GM12891 (cell line): ENCODE data around the gene FCRLB.

ENCODE experiments used
- DNase-seq: peaks from one replicate; pipeline ENCODE4 v3.0.0; 2011; ENCODE audit warnings: low spot score; ENCODE audit not compliant: insufficient read length
- FAIRE-seq: peaks from 2 replicates; lab custom pipeline; 2011; peaks lifted over from hg19 to GRCh38; lab: Jason Lieb, UNC
- PAX5 ChIP-seq: IDR thresholded peaks from 2 replicates; pipeline ENCODE4 v1.6.1; 2011; ENCODE audit warnings: low read length, moderate library complexity, mild to moderate bottlenecking; ENCODE audit not compliant: insufficient read depth, severe bottlenecking
- POLR2A ChIP-seq: IDR thresholded peaks from 2 replicates; pipeline ENCODE4 v1.6.1; 2011; ENCODE audit warnings: low read depth, low read length, control low read depth
- POLR2AphosphoS5 ChIP-seq: IDR thresholded peaks from 2 replicates; pipeline ENCODE4 v1.6.1; 2011; ENCODE audit warnings: low read depth, low read length, control low read depth
- POU2F2 ChIP-seq: IDR thresholded peaks from 2 replicates; pipeline ENCODE4 v1.6.1; 2011; ENCODE audit warnings: low read depth, mild to moderate bottlenecking, control low read depth, low read length, moderate library complexity
- SPI1 ChIP-seq: IDR thresholded peaks from 2 replicates; pipeline ENCODE4 v1.6.1; 2011; ENCODE audit warnings: low read depth, low read length, control low read depth
- TAF1 ChIP-seq: IDR thresholded peaks from 2 replicates; pipeline ENCODE4 v1.6.1; 2011; ENCODE audit warnings: low read depth, low read length, control low read depth

The FCRLB gene

GRCh38 chr1:161739865-161740566 is 18.7 kb downstream of the FCRLB start:
- DNase-seq: no peak
- FAIRE-seq: peak; percentile 90

GRCh38 chr1:161740921-161741320 is 19.6 kb downstream of the FCRLB start:
- no peak for FAIRE-seq
- no peak for DNase-seq
- TF ChIP-seq SPI1 (no peak), PAX5 (no peak), POLR2AphosphoS5 (no peak), POU2F2 (no peak), POLR2A (no peak), TAF1 (no peak)

More at GRCh38 chr1:161739865-161740566, 18.7 kb downstream of the FCRLB start:
- TF ChIP-seq POLR2AphosphoS5: no peak
- TF ChIP-seq TAF1: no peak
- TF ChIP-seq POLR2A: no peak
- TF ChIP-seq PAX5: no peak
- peak; percentile 45; the same call in 1 of the 2 replicates for TF ChIP-seq POU2F2
- TF ChIP-seq SPI1: peak; percentile 97

- DNase-seq: no peak
- TF ChIP-seq POU2F2: no peak
- TF ChIP-seq SPI1: no peak
- no peak for TF ChIP-seq POLR2AphosphoS5
- TF ChIP-seq POLR2A: no peak
- no peak for TF ChIP-seq PAX5
- TF ChIP-seq TAF1: no peak
- FAIRE-seq: no peak
Measured at GRCh38 chr1:161743231-161743630, 21.9 kb downstream of the FCRLB start.

GRCh38 chr1:161747801-161748200 is 26.5 kb downstream of the FCRLB start:
- FAIRE-seq: no peak
- TF ChIP-seq SPI1 (0 out of 2 replicates have a peak, but pooled peaks have one; percentile 25), POU2F2 (no peak), TAF1 (no peak), PAX5 (no peak), POLR2AphosphoS5 (no peak)
- no peak for DNase-seq

- TF ChIP-seq POLR2A (peak; percentile 82), PAX5 (no peak), POU2F2 (peak; percentile 77), TAF1 (peak; percentile 92), POLR2AphosphoS5 (peak; percentile 90)
- DNase-seq (peak; percentile 71), FAIRE-seq (peak; percentile 96)
Measured at GRCh38 chr1:161749509-161750407, 28.4 kb downstream of the FCRLB start, which contains the start of gene DUSP12. TSS of gene DUSP12 (plus strand) at chr1:161749786. CDS start at chr1:161749802, 16 bp downstream.

GRCh38 chr1:161763522-161764098 is 42.3 kb downstream of the FCRLB start:
- peak; percentile 92 for FAIRE-seq
- no peak for DNase-seq
- no peak for TF ChIP-seq POU2F2
- no peak for TF ChIP-seq SPI1
- no peak for TF ChIP-seq POLR2A
- TF ChIP-seq POLR2AphosphoS5: no peak
- TF ChIP-seq TAF1: no peak

GRCh38 chr1:161766102-161766981 is 45.0 kb downstream of the FCRLB start, which contains the start of gene ATF6:
TSS of gene ATF6 (plus strand) at chr1:161766320. CDS start at chr1:161766361, 41 bp downstream.
- DNase-seq (peak; percentile 35), FAIRE-seq (peak; percentile 90)
- TF ChIP-seq POU2F2 (peak; percentile 88), TAF1 (peak; percentile 82), POLR2AphosphoS5 (peak; percentile 82), SPI1 (peak; percentile 28; the same call in 1 of the 2 replicates), PAX5 (no peak), POLR2A (peak; percentile 70)

- no peak for DNase-seq
- TF ChIP-seq POLR2AphosphoS5 (no peak), POU2F2 (no peak), PAX5 (no peak), SPI1 (no peak), POLR2A (no peak), TAF1 (no peak)
- FAIRE-seq: no peak
Measured at GRCh38 chr1:161768461-161768860, 47.1 kb downstream of the FCRLB start.
